ENCODE measurements around the gene LMO7.
"Not testable (repeated sequence)": the region's sequence is repeated elsewhere in the genome, so short reads cannot be mapped to it uniquely, and the experiment has no call there.

Gene LMO7

DNA sequence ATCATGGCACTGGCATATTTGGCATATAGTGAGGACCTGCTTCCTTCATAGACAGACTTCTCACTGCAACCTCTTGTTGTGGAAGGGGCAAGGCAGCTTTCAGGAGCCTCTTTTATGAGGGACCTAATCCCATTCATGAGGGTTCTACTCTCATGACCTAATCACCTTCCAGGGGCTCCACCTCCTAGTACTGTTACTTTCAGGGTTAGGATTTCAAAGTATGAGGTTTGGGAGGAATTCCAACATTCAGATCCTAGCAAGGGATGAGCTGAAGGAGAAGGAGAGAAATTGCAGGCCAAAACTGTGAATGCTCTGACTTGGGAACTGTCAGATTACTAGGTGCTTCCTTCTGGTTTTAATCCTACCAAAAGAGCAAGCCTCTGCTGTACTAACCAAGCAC is 87.8 kb downstream of the LMO7 start:
- intact Hi-C loops (cut with DNase I; ENCODE audit: low total_unique reads), result no loop called here
- H3K27me3 ChIP-seq, result no peaks in the 10 kb centered on the region
- no peak overlapping the region for H3K4me3 ChIP-seq
- DNase-seq, result no peak
- no peaks in the 10 kb centered on the region for H3K9me3 ChIP-seq
- TF ChIP-seq, protein P1, sequence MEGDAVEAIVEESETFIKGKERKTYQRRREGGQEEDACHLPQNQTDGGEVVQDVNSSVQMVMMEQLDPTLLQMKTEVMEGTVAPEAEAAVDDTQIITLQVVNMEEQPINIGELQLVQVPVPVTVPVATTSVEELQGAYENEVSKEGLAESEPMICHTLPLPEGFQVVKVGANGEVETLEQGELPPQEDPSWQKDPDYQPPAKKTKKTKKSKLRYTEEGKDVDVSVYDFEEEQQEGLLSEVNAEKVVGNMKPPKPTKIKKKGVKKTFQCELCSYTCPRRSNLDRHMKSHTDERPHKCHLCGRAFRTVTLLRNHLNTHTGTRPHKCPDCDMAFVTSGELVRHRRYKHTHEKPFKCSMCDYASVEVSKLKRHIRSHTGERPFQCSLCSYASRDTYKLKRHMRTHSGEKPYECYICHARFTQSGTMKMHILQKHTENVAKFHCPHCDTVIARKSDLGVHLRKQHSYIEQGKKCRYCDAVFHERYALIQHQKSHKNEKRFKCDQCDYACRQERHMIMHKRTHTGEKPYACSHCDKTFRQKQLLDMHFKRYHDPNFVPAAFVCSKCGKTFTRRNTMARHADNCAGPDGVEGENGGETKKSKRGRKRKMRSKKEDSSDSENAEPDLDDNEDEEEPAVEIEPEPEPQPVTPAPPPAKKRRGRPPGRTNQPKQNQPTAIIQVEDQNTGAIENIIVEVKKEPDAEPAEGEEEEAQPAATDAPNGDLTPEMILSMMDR (IDR thresholded peaks at IDR 0.05), result no peak
- H3K27ac ChIP-seq, result no peak overlapping the region
- no peaks in the 10 kb centered on the region for H3K36me3 ChIP-seq
- H3K4me1 ChIP-seq, result peaks cover 0 to 13% (median 4%) of the 10 kb centered on the region in 4 donors

DNA sequence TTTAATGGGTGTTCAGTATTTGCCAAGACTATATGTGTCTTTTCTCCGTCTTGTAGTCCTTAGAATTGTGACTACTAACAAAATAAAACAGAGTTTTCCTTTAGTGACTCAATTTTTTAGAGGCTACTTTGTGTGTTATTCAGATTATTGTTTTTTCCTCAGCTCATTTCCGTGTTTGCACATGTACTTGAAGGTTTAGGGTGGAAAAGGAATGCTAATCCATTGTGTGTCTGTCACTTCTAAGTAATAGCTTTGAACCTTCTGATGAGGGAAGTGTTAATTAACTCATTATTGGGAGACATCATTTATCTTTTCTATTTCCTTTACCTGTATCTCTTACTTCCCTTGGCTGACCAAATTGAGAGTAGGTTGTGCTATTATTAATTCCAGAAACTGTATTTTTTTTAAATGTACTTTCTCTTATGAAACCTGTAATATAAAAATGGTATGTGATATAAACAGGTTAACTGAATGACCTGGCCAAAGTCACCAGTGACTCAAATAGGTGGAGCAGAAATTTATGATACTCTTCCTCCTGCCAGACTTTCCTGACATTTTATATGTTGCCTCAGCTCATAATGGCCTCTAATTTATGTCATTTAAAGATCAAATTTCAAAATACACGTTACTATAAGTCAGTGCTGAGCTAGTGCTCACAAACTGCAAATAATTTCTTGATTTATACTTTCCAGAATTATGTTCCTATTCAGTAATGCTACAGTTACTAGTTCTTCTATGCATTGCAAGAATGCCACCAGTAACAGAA is 88.8 kb downstream of the LMO7 start:
- H3K4me1 ChIP-seq, result peaks cover 0 to 13% (median 4%) of the 10 kb centered on the region in 4 donors
- H3K9me3 ChIP-seq, result no peaks in the 10 kb centered on the region
- TF ChIP-seq, protein P1 (IDR thresholded peaks at IDR 0.05), result no peak
- intact Hi-C loops (cut with DNase I; ENCODE audit: low total_unique reads), result no loop called here
- H3K36me3 ChIP-seq, result no peaks in the 10 kb centered on the region
- no peak overlapping the region for H3K27ac ChIP-seq
- H3K4me3 ChIP-seq, result no peak overlapping the region
- no peaks in the 10 kb centered on the region for H3K27me3 ChIP-seq
- DNase-seq, result no peak

DNA sequence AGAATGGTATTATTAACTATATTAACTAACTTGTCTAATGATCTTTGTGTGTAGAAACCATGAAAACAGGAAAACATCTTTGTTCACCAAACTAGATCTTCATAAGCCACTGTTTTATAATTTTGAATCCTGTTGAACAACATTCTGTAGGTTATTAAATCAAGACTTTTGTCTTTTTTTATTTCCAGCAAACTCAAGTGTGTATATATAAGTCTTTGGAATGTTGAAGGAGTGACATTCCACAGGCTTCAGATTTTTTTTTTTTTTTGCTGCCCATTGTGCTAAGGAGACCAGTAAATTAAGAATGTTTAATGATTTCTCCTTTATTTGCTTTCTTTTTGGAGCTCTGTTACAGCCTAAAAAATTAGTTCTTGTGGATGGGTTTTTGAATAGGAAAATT is 89.6 kb downstream of the LMO7 start:
- H3K27ac ChIP-seq, result no peak overlapping the region
- H3K36me3 ChIP-seq, result no peaks in the 10 kb centered on the region

DNA sequence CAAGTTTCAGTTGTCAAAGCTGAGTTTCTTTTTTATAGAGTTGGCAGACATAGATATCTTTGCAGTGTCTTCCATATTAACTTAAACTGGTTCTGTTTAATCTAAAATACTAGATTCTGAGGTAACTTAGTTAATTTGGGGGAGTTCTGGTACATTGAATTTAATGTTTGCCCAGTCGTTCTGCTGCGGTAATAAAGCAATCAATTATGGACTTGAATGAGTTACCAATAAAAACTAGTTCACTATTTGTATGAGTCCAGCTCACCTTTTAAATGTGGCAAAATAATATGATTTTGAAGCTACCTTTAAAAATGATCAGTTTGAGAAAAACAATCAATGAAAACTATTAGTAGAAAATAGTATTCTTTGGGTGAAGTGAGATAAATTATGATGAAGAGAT is 90.2 kb downstream of the LMO7 start:
- TF ChIP-seq, protein P1 (IDR thresholded peaks at IDR 0.05), result no peak
- no peak for DNase-seq
- H3K4me3 ChIP-seq, result no peak overlapping the region
- no peaks in the 10 kb centered on the region for H3K27me3 ChIP-seq
- intact Hi-C loops (cut with DNase I; ENCODE audit: low total_unique reads), result no loop called here
- no peaks in the 10 kb centered on the region for H3K36me3 ChIP-seq
- peaks cover 0 to 13% (median 4%) of the 10 kb centered on the region in 4 donors for H3K4me1 ChIP-seq
- no peaks in the 10 kb centered on the region for H3K9me3 ChIP-seq
- no peak overlapping the region for H3K27ac ChIP-seq

More for the DNA sequence above, 89.6 kb downstream of the LMO7 start:
- Histone ChIP-seq H3K9me3 (no peaks in the 10 kb centered on the region), H3K27me3 (no peaks in the 10 kb centered on the region), H3K4me3 (no peak overlapping the region), H3K4me1 (peaks cover 0 to 13% (median 4%) of the 10 kb centered on the region in 4 donors)
- TF ChIP-seq, protein P1 (IDR thresholded peaks at IDR 0.05), result no peak
- no peak for DNase-seq
- intact Hi-C loops (cut with DNase I; ENCODE audit: low total_unique reads), result no loop called here

DNA sequence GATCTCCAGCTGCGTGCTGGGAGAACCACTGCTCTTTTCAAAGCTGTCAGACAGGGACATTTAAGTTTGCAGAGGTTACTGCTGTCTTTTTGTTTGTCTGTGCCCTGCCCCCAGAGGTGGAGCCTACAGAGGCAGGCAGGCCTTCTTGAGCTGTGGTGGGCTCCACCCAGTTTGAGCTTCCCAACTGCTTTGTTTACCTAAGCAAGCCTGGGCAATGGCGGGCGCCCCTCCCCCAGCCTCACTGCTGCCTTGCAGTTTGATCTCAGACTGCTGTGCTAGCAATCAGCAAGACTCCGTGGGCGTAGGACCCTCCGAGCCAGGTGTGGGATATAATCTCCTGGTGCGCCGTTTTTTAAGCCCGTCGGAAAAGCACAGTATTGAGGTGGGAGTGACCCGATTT is 97.0 kb downstream of the LMO7 start:
- H3K36me3 ChIP-seq; DNase-seq; H3K9me3 ChIP-seq; H3K27me3 ChIP-seq; intact Hi-C loops (cut with DNase I; ENCODE audit: low total_unique reads); H3K4me3 ChIP-seq; H3K27ac ChIP-seq: not testable (repeated sequence)
- peaks cover 0 to 17% (median 6%) of the 10 kb centered on the region in 4 donors for H3K4me1 ChIP-seq

DNA sequence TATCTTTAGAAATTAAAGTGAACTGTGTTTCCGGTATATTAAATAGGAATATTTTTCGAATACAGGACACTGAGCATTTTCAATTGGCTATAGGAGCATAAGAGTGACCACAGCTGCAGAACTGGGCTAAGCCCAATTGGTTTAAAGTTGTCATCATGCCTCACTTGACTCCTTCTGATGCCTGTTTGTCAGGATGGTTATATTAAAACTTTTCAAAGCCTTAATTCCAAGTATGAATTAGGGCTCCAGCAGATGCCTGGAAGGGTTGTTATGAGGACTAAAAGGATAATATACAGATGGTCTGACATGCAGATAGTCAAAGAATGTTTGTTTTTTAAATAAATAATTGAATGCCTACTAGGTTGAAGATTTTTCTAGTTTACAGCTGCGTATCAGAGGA is 100.0 kb downstream of the LMO7 start:
- H3K9me3 ChIP-seq, result no peaks in the 10 kb centered on the region
- H3K4me3 ChIP-seq, result no peak overlapping the region
- H3K4me1 ChIP-seq, result peaks cover 0 to 28% (median 14%) of the 10 kb centered on the region in 4 donors
- DNase-seq, result no peak
- intact Hi-C loops (cut with DNase I; ENCODE audit: low total_unique reads), result no loop called here
- H3K27me3 ChIP-seq, result no peaks in the 10 kb centered on the region
- no peak overlapping the region for H3K27ac ChIP-seq
- TF ChIP-seq, protein P1 (IDR thresholded peaks at IDR 0.05), result no peak
- H3K36me3 ChIP-seq, result peaks cover 0 to 4% (median 0%) of the 10 kb centered on the region in 3 donors

All from tibial artery (tissue), 4 donors.